ENCODE measurements around the gene COL24A1.

COL24A1 gene

DNA sequence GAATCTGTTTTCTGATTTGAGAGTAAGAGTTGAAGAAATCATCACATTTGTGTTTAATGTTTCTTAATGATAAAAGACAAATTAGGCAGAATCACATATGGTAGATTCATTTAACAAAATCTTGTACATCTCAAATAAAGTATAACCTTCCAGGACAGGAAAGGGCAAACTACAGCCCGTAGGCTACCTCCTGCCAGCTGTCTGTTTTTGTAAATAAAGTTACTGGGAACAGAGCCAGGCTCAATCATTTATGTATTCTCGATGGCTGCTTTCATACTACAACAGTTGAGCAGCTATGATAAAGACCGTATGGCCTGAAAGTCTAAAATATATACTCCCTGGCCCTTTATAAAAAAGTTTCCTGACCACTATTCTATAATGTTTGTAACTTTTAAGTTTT lies 204.1 kb downstream of the COL24A1 start:
- ATAC-seq (ENCODE audit: low read depth) = no peak
- no peaks in the 10 kb centered on the region for H3K9me3 ChIP-seq (ENCODE audit: severe bottlenecking)
- no peaks in the 10 kb centered on the region for H3K36me3 ChIP-seq (ENCODE audit: low read depth)
- H3K27ac ChIP-seq (ENCODE audit: poor library complexity, severe bottlenecking) = no peak overlapping the region
- TF ChIP-seq, protein P1, sequence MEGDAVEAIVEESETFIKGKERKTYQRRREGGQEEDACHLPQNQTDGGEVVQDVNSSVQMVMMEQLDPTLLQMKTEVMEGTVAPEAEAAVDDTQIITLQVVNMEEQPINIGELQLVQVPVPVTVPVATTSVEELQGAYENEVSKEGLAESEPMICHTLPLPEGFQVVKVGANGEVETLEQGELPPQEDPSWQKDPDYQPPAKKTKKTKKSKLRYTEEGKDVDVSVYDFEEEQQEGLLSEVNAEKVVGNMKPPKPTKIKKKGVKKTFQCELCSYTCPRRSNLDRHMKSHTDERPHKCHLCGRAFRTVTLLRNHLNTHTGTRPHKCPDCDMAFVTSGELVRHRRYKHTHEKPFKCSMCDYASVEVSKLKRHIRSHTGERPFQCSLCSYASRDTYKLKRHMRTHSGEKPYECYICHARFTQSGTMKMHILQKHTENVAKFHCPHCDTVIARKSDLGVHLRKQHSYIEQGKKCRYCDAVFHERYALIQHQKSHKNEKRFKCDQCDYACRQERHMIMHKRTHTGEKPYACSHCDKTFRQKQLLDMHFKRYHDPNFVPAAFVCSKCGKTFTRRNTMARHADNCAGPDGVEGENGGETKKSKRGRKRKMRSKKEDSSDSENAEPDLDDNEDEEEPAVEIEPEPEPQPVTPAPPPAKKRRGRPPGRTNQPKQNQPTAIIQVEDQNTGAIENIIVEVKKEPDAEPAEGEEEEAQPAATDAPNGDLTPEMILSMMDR (IDR thresholded peaks at IDR 0.05; ENCODE audit: poor library complexity, severe bottlenecking) = no peak
- no peaks in the 10 kb centered on the region for H3K4me1 ChIP-seq (ENCODE audit: insufficient read depth, poor library complexity, severe bottlenecking)
- no peak for DNase-seq (ENCODE audit: low spot score)
- H3K27me3 ChIP-seq (ENCODE audit: insufficient read depth, poor library complexity, severe bottlenecking) = no peaks in the 10 kb centered on the region
- no peak overlapping the region for H3K4me3 ChIP-seq (ENCODE audit: severe bottlenecking)

- DNase-seq (ENCODE audit: low spot score) (no peak), ATAC-seq (ENCODE audit: low read depth) (no peak)
- H3K27ac ChIP-seq (ENCODE audit: poor library complexity, severe bottlenecking) = no peak overlapping the region
- peaks cover 3% of the 10 kb centered on the region for H3K27me3 ChIP-seq (ENCODE audit: insufficient read depth, poor library complexity, severe bottlenecking)
- H3K9me3 ChIP-seq (ENCODE audit: severe bottlenecking) = no peaks in the 10 kb centered on the region
- no peaks in the 10 kb centered on the region for H3K36me3 ChIP-seq (ENCODE audit: low read depth)
- TF ChIP-seq, protein P1 (IDR thresholded peaks at IDR 0.05; ENCODE audit: poor library complexity, severe bottlenecking) = no peak
- H3K4me1 ChIP-seq (ENCODE audit: insufficient read depth, poor library complexity, severe bottlenecking) = no peaks in the 10 kb centered on the region
- no peak overlapping the region for H3K4me3 ChIP-seq (ENCODE audit: severe bottlenecking)
These were observed 209.4 kb downstream of the COL24A1 start for GRCh38 chr1:85947186-85947585.

DNA sequence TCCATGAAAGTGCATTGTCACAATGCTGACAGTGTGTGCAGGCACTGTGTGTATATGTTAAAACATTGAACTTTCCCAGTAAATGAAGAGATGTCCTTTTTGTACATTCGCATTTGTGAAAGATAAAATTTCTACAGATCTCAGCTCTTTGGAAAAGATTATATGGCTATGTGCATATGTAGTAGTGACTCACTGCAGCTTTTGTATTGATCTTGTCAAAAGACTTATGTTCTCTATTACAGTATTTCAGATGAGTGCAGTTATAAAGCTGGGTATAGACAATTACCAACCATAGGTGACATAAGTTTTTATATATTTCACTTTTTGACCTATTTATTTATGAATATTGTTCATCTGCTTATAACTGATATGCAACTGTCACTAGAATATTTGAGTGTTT lies 212.6 kb downstream of the COL24A1 start:
- Histone ChIP-seq H3K27me3 (ENCODE audit: insufficient read depth, poor library complexity, severe bottlenecking) (peaks cover 3% of the 10 kb centered on the region), H3K27ac (ENCODE audit: poor library complexity, severe bottlenecking) (no peak overlapping the region), H3K9me3 (ENCODE audit: severe bottlenecking) (no peaks in the 10 kb centered on the region), H3K4me1 (ENCODE audit: insufficient read depth, poor library complexity, severe bottlenecking) (no peaks in the 10 kb centered on the region), H3K4me3 (ENCODE audit: severe bottlenecking) (no peak overlapping the region), H3K36me3 (ENCODE audit: low read depth) (no peaks in the 10 kb centered on the region)
- TF ChIP-seq, protein P1 (IDR thresholded peaks at IDR 0.05; ENCODE audit: poor library complexity, severe bottlenecking) = no peak
- ATAC-seq (ENCODE audit: low read depth) = no peak
- no peak for DNase-seq (ENCODE audit: low spot score)

- no peak overlapping the region for H3K27ac ChIP-seq (ENCODE audit: poor library complexity, severe bottlenecking)
- TF ChIP-seq, protein P1 (IDR thresholded peaks at IDR 0.05; ENCODE audit: poor library complexity, severe bottlenecking) = no peak
- H3K9me3 ChIP-seq (ENCODE audit: severe bottlenecking) = no peaks in the 10 kb centered on the region
- H3K27me3 ChIP-seq (ENCODE audit: insufficient read depth, poor library complexity, severe bottlenecking) = peaks cover 3% of the 10 kb centered on the region
- DNase-seq (ENCODE audit: low spot score) (no peak), ATAC-seq (ENCODE audit: low read depth) (no peak)
- no peaks in the 10 kb centered on the region for H3K4me1 ChIP-seq (ENCODE audit: insufficient read depth, poor library complexity, severe bottlenecking)
- H3K36me3 ChIP-seq (ENCODE audit: low read depth) = no peaks in the 10 kb centered on the region
- H3K4me3 ChIP-seq (ENCODE audit: severe bottlenecking) = no peak overlapping the region
These were observed 213.0 kb downstream of the COL24A1 start for GRCh38 chr1:85943526-85943925.

DNA sequence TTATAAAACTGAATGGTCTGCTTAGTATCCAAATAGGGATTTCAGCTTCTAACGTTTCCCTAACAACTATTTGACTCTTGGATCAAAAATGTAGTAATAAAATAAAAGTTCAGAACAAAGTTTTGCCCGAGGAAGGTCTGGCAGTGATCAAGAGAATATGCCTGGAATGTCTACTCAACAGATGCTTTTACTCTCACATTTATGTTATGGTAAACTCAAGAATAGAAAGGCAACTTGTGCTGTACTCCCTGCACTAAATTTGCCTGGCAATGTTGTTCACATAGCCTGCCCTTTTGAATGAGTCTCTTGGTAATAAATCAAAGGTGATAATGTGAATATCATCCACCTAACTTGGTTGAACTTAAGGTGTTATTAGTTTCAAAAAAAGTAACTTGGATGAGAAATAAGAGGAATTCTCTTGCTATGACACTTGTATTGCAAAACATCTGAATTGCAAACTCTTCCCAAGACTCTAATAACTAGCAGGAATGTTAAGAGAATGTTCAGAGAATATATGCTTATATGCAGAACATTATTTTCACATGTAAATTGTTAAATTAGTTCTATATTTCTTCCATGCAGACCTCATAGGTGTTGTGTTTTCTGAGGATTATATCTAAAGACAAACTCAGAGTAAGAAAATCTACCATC lies 215.8 kb downstream of the COL24A1 start:
- Histone ChIP-seq H3K27me3 (ENCODE audit: insufficient read depth, poor library complexity, severe bottlenecking) (peaks cover 3% of the 10 kb centered on the region), H3K4me1 (ENCODE audit: insufficient read depth, poor library complexity, severe bottlenecking) (no peaks in the 10 kb centered on the region), H3K27ac (ENCODE audit: poor library complexity, severe bottlenecking) (no peak overlapping the region), H3K9me3 (ENCODE audit: severe bottlenecking) (no peaks in the 10 kb centered on the region), H3K4me3 (ENCODE audit: severe bottlenecking) (no peak overlapping the region), H3K36me3 (ENCODE audit: low read depth) (no peaks in the 10 kb centered on the region)
- ATAC-seq (ENCODE audit: low read depth) (no peak), DNase-seq (ENCODE audit: low spot score) (no peak)
- TF ChIP-seq, protein P1 (IDR thresholded peaks at IDR 0.05; ENCODE audit: poor library complexity, severe bottlenecking) = no peak
